Transverse colon (tissue), 4 donors: ENCODE data around the gene ZNF665.

Source experiments
- EP300 ChIP-seq: sonication (generic); formaldehyde crosslinking; IDR thresholded peaks from one replicate; pipeline ENCODE4 v1.6.1; 2017; ENCODE audit warnings: antibody characterized with exemption, low read depth
- POLR2A ChIP-seq: fragments of 450-650 bp; IDR thresholded peaks from one replicate; pipeline ENCODE4 v1.6.1; 2016; ENCODE audit warnings: antibody characterized with exemption, mild to moderate bottlenecking, moderate library complexity
- POLR2AphosphoS5 ChIP-seq, 3 donors: sonication (generic); formaldehyde crosslinking; IDR thresholded peaks; one replicate each; pipeline ENCODE4 v1.6.1; 2016; ENCODE audit warnings: antibody characterized with exemption in 3 of 3
- TF ChIP-seq, protein P1 (sequence below), 5 experiments: fragments of 200-600 bp in 3 of 5; fragments of 450-650 bp in 2 of 5; sonication (generic) in 3 of 5; IDR thresholded peaks; 1 replicate in 2 of 5; 2 replicates in 3 of 5; pipeline ENCODE4 v1.5.1; 2016 to 2017; ENCODE audit warnings: antibody characterized with exemption in 5 of 5, inconsistent platforms in 3 of 5, mild to moderate bottlenecking in 2 of 5, moderate library complexity in 1 of 5

DNA sequence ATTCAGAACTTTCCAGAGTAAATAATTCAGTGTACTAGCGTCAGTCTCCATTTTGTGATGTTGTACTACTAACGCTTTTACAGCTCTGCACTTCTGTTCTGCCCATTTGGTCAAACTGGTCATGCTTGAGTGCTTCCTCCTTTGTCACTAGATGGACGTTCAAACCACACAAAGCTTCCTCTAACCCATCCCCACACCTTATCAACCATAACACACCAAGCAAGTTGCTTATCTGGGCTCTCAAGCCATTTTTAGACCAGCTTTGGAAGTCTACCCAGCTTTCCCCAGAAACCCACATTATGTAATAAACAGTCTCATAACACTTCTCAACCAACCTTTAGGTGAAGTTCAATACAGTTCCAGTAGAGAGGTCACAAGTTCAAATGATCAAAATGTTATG lies 32.0 kb downstream of the ZNF665 start:
- TF ChIP-seq EP300 (no peak), POLR2A (no peak), POLR2AphosphoS5 (IDR thresholded peaks at IDR 0.05) (no peak)
- TF ChIP-seq, protein P1, sequence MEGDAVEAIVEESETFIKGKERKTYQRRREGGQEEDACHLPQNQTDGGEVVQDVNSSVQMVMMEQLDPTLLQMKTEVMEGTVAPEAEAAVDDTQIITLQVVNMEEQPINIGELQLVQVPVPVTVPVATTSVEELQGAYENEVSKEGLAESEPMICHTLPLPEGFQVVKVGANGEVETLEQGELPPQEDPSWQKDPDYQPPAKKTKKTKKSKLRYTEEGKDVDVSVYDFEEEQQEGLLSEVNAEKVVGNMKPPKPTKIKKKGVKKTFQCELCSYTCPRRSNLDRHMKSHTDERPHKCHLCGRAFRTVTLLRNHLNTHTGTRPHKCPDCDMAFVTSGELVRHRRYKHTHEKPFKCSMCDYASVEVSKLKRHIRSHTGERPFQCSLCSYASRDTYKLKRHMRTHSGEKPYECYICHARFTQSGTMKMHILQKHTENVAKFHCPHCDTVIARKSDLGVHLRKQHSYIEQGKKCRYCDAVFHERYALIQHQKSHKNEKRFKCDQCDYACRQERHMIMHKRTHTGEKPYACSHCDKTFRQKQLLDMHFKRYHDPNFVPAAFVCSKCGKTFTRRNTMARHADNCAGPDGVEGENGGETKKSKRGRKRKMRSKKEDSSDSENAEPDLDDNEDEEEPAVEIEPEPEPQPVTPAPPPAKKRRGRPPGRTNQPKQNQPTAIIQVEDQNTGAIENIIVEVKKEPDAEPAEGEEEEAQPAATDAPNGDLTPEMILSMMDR (IDR thresholded peaks at IDR 0.05): no peak
